Activated CD4-positive, alpha-beta T cell treated with anti-CD3 and anti-CD28 coated beads, Interleukin-2, amount 50 U/mL, for 1 hour (primary cell): ENCODE measurements around the gene CSGALNACT2.
A peak's percentile ranks its signal among the peaks of the same experiment; 100 is the strongest.

ENCODE experiments used
- DNase-seq: peaks from one replicate; pipeline ENCODE4 v3.0.0-alpha.2; 2020

The CSGALNACT2 gene

DNA sequence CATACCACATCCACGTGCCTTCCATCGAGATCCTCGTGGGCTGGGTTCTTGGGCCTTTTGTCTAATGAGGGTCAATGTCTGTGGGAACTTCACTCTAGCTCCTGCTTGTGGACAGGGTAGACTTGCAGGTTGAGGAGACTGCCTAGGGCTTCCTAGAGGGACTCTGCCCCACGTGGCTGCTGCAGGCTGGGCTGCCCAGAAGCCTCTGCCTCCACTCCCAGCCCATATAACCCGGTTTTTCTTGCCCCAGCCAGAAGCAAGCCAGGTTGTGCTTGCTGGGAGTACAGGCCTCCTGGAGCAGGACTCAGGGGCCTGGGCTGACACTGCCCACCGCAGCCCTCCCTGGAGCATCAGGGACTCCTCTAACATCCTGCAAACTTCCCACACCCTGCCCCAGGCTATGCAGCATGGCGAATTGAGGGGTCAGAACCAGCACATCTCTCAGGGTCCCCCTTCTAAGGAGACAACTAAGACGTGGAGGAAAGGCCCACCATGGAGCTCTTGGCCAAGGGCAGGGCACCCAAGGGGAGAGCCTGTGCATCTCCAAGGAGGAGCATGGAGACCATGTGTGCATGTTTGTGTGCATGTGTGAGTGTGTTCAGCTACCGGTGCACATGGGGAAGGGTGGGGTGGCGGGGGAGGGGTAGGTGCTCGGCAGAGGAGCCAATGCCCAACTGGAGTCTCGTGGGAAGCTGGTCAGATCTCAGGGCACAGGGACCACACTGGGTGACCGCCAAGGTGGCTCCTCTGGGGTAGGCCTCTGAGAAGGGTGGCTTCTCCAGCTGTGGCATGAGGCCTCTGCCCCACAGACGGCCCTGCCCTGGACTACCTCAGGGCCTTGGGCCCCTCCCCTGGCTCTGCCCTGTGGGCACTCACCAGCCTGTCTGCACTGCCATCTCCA lies 66.0 kb downstream of the CSGALNACT2 start:
- no peak for DNase-seq

- peak; percentile 47 for DNase-seq
These were observed 66.9 kb downstream of the CSGALNACT2 start for GRCh38 chr10:43204943-43205671.

DNA sequence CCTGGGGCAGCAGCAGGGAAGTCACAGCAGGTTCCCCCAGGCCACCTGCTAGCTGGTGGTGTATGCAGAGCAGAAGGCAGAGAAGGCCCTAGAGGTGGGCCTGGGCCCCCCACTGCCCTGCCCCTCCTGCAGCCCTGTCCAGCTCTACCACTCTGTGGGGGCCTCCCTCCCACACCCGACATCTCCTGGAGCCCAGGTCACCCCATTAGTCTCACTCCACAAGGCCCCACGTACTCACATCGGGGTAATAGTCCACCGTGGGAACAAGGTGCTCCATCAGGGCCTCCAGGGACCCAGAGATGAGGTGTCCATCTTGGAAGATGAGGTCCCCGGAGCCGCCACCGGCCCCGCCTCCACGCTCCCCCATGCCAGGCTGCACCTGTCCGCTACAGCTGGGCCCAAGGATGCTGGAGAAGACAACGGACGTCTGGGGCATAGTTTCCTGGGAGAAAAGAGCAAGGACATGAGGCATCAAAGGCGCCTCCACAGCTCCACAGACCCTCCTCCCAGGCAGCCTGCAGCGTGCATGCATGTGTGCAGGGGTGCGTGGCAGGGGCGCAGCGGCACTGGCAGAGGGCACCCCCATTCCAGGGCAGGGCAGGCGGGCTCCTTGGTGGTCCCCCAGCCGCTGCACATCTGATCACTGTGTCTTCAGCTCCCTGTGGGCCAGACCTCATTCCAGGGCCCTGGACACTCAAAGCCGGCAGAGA lies 67.6 kb downstream of the CSGALNACT2 start:
- DNase-seq = no peak

DNA sequence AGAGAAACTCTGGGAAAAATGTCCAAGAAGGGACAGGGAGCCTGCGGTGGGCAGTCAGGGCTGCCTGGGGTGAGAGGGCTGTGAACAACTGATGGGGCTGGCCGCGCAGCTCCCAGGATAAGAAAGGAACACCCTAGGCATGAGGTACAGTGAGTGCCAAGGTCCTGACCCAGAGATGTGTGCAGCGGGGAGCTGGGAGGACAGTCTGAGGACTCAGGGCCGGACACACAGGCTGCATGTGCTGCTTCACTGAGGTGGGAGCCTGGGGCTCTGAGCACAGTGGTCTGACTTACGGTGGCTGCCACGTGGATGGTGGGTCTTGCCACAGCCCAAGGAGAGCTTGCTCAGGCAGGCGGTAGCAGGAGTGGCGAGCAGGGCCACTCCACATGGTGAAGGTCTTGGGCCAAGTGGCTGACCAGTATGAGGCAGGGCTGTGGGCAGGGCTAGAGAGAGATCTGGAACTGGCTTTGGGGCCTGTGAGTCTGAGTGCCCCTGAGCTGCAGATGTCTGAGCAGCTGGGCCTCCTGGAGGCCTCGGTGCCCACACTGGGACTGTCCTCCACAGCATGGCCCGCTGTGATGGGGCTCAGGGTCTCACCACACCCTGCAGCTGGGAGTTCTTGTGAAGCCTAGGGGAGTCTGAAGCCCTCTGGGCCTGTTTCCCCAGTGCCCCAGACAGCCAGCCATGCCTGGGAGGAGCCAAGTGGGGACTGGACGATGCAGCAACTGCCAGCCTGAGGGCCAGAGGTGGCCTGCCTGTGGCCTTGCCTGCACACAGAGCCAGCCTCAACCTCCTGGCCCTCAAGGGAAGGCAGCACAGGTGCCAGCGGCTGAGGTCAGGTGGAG lies 68.4 kb downstream of the CSGALNACT2 start:
- no peak for DNase-seq

DNA sequence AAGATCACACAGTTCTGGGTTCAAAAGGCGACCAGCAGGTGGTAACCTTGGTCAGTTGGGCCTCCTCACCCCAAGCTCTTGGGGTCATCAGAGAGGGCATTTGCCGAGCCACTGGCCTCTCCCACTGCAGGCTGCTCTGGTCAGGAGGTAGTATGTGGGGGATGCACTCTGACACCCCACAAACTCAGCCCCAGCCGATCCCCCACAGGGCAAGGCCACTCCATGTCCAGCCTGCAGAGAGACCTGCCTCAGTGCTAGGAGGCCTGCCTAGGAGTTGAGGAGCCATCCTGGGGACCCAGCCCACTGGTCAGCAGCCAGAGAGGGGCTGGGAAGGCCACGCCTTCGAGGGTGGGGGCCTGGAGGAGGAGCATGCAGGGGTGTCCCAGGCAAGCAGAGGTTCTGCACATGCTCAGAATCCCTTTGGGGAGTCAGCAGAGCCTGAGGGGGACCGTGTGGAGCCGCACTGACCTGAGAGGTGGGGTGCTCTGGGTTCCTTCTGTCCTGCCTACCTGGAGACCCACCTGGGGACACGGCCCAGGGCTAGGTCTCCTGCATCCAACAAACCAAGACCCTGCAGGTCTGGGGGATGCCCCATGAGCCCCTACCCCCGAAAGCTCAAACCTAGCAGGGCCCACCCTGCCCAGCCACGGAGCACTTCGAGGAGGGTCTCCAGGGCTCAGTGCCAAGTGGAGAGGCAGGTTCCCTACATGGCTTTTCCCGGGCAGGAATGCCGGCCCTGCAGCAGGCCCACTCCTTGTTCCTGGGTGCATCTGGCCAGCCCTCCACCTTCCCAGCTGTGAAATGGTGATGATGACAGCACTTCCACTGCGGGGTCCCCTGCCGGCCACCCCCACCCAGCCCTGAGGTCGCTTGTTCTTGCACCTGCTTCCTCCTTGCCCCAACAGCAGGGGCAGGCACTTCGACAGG lies 70.2 kb downstream of the CSGALNACT2 start:
- no peak for DNase-seq

GRCh38 chr10:43209074-43209455 lies 70.8 kb downstream of the CSGALNACT2 start:
- no peak for DNase-seq

DNA sequence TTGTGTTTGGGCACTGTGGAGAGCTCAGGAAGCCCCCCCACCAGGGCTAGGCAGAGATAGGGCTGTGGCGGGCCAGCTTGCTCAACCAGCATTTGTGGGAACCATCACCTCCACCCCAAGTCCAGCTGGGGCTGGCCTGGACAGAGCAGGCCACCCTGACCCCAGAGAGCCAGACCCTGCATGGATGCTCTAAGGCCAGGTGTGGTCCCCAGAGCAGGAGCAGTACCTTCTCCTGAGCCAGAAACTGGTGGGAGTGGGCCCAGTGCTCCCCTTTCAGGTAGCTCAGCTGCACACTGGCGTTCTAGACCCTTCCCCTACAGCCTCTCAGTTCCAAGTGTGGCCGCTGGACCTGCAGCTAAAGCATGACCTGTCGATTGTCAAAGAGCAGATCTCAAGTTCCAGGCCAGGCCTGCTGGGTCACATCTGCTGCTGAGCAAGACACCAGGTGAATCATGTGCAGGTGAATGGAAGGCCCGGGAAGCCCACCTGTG lies 71.5 kb downstream of the CSGALNACT2 start:
- no peak for DNase-seq

- no peak for DNase-seq
These were observed 72.3 kb downstream of the CSGALNACT2 start for GRCh38 chr10:43210556-43210955.

DNA sequence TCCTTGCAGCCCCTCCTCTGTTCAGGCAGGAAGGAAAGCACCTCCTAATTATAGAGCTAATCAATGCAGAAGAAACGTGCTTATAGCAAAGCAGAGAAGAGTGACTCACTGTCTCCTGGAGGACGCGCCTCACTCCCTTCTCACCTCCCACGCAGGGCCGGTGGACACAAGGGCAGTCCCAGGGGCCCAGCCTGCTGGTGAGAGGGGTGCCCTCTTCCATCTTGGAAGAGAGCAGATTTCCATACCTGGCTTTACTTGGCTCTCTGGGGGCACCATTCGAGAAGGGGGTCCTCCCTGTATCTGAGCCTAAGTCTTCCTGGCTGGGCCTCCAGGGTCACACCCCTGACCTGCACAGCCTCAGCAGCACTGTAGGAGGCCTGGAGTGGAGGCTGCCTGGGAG lies 72.8 kb downstream of the CSGALNACT2 start:
- no peak for DNase-seq

- DNase-seq = no peak
These were observed 73.3 kb downstream of the CSGALNACT2 start for GRCh38 chr10:43211431-43212042.

GRCh38 chr10:43212043-43212721 lies 73.9 kb downstream of the CSGALNACT2 start:
- no peak for DNase-seq

- DNase-seq = no peak
These were observed 76.1 kb downstream of the CSGALNACT2 start for GRCh38 chr10:43214071-43214955.

DNA sequence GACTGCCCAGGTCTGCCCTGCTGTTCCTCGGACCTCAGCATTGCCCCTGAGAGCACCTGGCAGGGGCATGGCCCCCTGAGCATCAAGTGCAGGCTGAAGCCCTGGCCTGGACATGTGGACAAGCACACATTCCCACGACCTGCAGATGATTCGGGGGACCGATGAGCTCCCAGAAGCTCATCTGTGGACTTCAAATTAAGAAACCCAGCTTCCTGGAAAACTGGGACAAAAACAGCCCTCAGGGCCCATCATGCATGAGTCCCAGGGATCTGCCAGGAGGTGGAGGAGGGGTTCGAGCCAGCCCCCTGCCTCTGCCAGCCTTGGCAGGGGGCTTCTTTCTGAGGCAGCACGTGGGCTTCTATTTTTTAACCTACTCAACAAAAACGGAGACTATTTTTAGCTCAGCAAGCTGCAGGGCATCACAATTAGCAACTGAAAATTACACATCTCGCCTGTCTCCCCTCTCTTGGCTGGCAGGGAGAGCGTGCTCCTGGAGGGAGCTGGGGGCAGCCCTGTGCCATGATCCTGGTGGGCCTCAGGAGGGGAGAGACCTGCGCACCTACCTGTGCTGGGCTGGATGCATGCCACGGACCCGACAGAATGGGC lies 76.8 kb downstream of the CSGALNACT2 start:
- DNase-seq = no peak

DNA sequence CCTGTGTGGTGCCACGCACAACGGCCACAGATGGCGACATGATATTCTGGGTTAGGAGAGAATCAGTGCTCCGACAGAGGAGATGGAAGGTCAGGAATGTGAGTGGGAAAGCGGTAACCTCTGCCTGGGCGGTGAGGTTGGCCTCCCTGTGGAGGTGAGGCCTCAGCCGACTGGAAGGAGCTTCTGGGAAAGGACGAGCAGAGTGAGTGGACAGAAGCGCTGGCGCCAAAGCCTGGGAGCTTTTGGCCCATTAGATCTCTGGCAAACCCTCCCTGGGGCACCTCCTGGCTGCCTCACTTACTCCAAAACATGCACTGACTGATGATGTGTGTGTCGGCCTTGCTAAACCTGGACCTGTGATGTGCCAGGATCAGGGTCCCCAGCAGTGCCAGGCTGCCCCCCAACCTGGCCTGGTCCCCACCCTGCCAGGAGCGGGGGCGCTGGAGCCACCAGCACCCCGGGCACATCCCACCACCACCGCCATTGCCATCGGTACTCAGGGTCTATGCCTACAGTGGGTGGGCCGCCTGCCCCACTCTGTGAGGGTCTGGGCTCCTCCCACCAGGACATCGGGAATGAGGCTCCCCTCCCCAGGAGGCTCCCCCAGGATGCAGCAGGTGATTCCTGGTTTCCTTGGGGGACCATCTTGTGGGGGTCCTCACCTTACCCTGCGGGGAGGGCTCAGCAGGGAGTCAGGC lies 77.7 kb downstream of the CSGALNACT2 start:
- DNase-seq = no peak

DNA sequence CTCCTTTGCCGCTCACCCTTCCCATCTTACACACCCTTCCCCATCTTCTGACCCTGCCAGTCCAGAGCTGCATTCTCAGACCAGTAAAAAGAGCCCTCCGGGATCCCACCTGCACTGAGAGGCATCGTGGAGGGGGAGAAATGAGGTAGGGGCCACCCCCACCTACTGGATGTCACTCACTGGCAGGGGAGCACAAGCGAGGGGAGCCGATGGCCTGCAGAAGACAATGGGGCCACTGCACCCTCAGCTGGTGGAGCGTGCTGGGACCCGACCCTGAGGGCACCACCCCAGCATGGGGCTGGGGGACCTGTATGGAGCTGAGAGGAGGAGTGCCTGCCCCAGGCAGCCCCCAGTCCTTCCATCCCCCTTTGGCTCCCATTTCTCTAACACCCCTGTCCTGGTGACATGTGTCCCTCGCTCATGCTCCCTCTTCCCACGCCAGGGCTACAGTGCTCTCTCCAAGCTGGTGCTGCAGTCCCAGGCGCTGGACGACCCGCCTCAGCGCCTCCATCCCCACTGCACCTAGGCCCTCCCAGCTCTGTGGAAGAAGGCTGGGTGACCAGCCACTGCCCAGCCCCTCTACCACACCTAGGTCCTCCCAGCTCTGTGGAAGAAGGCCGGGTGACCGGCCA lies 78.8 kb downstream of the CSGALNACT2 start:
- no peak for DNase-seq

GRCh38 chr10:43217563-43218205 lies 79.4 kb downstream of the CSGALNACT2 start:
- no peak for DNase-seq
